BLaER1 treated with 17β-estradiol and CSF1 and Interleukin-3, amounts not matched to agents 10 nM and 100 nM (cell line): ENCODE results near the gene UROC1.

Experiments used
- H3K27ac ChIP-seq, 11 experiments: shearing (Covaris generic); formaldehyde crosslinking; 2 replicates each; pipeline ENCODE4 v1.8.1; 2022
- H3K27me3 ChIP-seq, 11 experiments: shearing (Covaris generic); formaldehyde crosslinking; 2 replicates each; pipeline ENCODE4 v1.8.1; 2022
- H3K36me3 ChIP-seq, 11 experiments: shearing (Covaris generic); formaldehyde crosslinking; 2 replicates each; pipeline ENCODE4 v1.8.1; 2022
- H3K4me1 ChIP-seq, 10 experiments: shearing (Covaris generic); formaldehyde crosslinking; 2 replicates each; pipeline ENCODE4 v1.8.1; 2022
- H3K4me2 ChIP-seq, 11 experiments: shearing (Covaris generic); formaldehyde crosslinking; 2 replicates each; pipeline ENCODE4 v1.8.1; 2022
- H3K4me3 ChIP-seq, 10 experiments: shearing (Covaris generic); formaldehyde crosslinking; 2 replicates each; pipeline ENCODE4 v1.8.1; 2022
- H3K9ac ChIP-seq, 11 experiments: shearing (Covaris generic); formaldehyde crosslinking; 2 replicates each; pipeline ENCODE4 v1.8.1; 2022
- H3K9me3 ChIP-seq, 11 experiments: shearing (Covaris generic); formaldehyde crosslinking; replicated peaks in 1 of 11; 2 replicates each; pipeline ENCODE4 v1.8.1; 2022
- H4K20me1 ChIP-seq, 11 experiments: shearing (Covaris generic); formaldehyde crosslinking; 2 replicates each; pipeline ENCODE4 v1.8.1; 2022
- Cebpa-rat ChIP-seq, 11 experiments: shearing (Covaris generic); IDR thresholded peaks; 2 replicates each; pipeline ENCODE4 v1.8.1; 2022

Gene UROC1

DNA sequence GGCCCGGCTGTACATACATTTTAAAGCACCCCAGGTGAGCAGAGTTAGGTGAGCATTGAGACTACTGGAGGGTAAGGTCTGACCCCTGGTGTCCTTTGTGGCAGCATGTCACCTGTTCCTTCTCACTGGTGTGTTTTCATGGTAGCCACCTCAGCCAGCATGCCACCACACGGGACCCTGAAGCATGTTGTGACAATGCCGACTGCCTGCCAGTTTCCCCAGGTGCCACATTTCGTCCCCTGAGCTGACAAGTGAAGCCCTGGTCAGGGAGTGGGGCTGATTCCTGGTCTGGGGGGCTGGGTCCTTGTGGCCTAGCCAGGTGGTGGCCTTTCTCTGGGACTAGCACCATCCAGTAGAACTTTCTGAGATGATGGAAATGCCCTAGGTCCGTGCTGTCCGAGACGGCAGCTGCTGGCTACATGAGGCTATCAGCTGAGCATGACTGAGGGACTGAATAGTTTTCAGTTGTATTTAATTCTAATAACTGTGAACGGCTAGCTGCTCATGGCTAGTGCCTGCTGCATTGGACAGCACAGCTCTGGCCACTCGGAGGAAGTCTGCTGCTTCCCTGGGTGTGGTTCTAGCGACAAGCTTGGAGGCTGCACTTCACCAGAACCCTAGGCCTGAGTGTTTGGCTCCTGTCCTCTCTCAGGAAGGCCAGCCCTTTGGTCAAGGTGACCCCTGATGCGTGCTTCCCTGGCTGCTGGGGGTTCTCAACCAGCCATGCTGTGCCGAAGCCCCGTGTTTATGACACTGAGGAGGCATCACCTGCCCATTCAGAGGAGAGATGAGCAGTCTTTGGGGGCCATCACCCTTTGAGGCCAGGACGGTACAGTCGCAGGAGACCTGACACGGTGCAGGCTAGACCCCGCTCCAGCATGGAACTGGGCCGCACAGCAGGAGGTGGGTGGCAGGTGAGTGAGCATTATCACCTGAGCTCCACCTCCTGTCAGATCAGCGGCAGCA lies 37.3 kb upstream of the UROC1 start:
- H3K4me1 ChIP-seq: peaks cover 4 to 20% (median 16%) of the 10 kb centered on the region in 10 experiments; a peak in 19 of 20 replicates
- H3K4me2 ChIP-seq: no peak overlapping the region
- no peak overlapping the region for H3K9ac ChIP-seq
- H3K9me3 ChIP-seq: no peaks in the 10 kb centered on the region
- no peaks in the 10 kb centered on the region for H3K27me3 ChIP-seq
- H3K27ac ChIP-seq: no peak overlapping the region
- no peak for TF ChIP-seq Cebpa-rat (IDR thresholded peaks at IDR 0.05)
- H3K36me3 ChIP-seq: no peaks in the 10 kb centered on the region
- no peaks in the 10 kb centered on the region for H4K20me1 ChIP-seq
- no peak overlapping the region for H3K4me3 ChIP-seq

DNA sequence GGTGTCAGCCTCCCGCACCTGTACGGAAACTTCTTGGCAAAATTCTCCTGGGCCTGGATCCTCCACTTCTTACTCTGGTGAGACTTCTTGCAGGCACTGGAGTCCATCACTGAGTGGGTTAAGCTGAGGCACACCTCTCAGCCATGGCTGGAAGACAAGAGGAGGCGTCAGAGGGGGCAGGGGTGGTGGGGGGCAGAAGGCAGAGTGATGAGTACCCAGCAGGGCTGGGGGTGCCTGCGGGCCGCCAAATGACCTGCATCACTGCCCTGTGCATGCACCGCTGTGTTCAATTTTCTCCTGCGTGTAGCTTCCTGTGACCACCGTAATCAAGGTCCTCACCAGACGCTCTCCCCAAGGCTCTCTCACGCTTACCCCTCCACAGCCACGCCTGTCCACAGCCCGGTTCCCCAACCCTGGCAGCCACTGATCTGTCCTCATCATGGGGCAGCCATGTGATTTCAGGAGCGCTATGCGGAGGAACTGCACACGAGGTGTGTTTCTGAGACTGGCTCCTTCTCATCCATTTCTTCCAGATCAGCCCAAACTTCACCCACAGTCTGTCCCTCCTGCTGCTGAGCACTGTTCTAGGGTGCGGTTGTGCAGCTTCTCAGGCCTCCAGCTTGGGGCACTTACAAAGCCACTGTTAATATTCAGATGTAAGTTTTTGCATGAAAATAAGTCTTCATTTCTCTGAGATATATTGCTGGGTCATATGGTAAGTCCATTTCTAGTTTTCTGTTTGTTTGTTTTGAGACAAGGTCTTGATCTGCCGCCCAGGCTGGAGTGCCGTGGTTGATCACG lies 35.9 kb upstream of the UROC1 start:
- H3K4me1 ChIP-seq: peaks cover 17 to 34% (median 29%) of the 10 kb centered on the region in 10 experiments; a peak in 19 of 20 replicates
- H3K27ac ChIP-seq: no peak overlapping the region
- H4K20me1 ChIP-seq: no peaks in the 10 kb centered on the region
- H3K4me3 ChIP-seq: no peak overlapping the region
- no peaks in the 10 kb centered on the region for H3K36me3 ChIP-seq
- no peak overlapping the region for H3K4me2 ChIP-seq
- H3K9me3 ChIP-seq: no peaks in the 10 kb centered on the region
- no peak overlapping the region for H3K9ac ChIP-seq
- no peak for TF ChIP-seq Cebpa-rat (IDR thresholded peaks at IDR 0.05)
- H3K27me3 ChIP-seq: no peaks in the 10 kb centered on the region

DNA sequence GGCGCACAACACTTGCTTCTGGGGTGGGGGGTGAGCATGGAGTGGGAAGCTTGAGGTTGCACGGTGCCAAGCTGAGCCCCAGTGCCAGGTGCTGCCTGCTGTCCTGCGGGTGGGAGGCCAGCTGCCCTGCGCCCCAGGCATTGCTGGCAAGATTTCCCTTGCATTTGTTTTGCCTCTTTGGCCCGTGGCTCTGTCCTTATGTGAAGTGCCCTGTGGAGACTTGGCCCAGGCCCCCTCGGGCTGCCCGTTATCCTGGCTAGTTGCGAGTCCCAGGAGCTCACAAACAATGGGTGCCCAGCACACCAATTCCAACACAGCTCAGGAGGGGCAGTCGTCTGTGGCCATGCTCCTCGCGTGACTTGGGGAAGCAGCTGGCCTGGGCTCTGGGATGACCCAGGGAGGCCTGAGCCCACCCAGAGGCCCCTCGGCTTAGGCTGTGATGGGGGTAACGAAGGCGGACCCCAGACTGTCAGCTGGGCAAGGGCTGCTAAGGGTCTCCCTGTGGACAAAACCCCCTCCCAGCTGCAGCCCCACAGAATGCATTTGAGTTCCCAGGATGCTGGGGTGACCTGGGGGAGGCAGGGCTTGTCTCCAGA lies 35.2 kb upstream of the UROC1 start:
- H4K20me1 ChIP-seq: no peaks in the 10 kb centered on the region
- no peaks in the 10 kb centered on the region for H3K9me3 ChIP-seq
- TF ChIP-seq Cebpa-rat (IDR thresholded peaks at IDR 0.05): no peak
- no peak overlapping the region for H3K4me3 ChIP-seq
- peaks cover 22 to 36% (median 31%) of the 10 kb centered on the region in 10 experiments; a peak in 19 of 20 replicates for H3K4me1 ChIP-seq
- H3K27me3 ChIP-seq: no peaks in the 10 kb centered on the region
- H3K27ac ChIP-seq: no peak overlapping the region
- no peak overlapping the region for H3K9ac ChIP-seq
- no peaks in the 10 kb centered on the region for H3K36me3 ChIP-seq
- H3K4me2 ChIP-seq: no peak overlapping the region

DNA sequence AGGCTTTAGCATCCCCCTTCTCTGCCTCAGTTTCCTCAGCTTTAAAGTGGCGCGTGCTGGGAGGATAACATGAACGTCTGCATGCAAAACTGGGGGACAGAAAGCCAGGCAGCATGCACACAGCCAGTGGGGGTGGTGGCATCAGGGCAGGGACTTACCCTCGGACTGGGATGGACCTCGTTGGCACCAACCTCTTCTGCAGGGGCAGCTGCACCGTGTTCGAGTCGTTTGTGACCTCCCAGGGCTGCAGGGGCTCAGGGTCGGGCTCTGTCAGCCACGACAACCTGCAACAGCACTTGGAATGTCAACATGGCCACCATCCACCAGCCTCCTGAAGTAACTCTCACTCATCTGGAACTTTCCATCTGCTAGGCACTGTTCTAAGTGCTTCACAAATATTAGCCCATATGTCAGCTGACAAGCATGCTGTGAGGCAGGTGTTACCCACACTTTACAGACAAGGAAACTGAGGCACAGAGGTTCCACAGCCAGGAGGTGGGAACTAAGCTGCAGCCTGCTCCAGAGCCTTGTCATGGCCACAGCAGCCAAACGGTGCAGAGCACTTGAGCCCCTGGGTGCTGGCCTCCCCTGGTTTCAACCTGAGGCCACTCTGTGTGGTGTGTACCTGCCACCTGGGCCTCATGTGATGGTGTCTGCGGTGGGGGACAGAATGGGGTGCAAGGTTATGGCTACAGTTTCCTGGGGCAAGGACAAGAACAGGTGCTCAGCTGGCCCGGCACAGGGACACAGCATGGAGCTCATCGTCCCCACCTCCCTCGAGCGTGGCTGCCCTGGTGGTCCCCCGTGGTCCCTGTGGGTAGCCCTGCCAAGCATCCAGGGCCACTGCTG lies 34.5 kb upstream of the UROC1 start:
- Histone ChIP-seq H3K27ac (no peak overlapping the region), H4K20me1 (no peaks in the 10 kb centered on the region), H3K36me3 (no peaks in the 10 kb centered on the region), H3K4me2 (peak overlapping the region in 3 of 11 experiments; percentile 15 to 45 (median 16); a peak in 2 of 22 replicates), H3K4me1 (peaks cover 22 to 38% (median 32%) of the 10 kb centered on the region in 10 experiments; a peak in 19 of 20 replicates), H3K9ac (no peak overlapping the region), H3K27me3 (no peaks in the 10 kb centered on the region), H3K4me3 (no peak overlapping the region), H3K9me3 (no peaks in the 10 kb centered on the region)
- no peak for TF ChIP-seq Cebpa-rat (IDR thresholded peaks at IDR 0.05)

DNA sequence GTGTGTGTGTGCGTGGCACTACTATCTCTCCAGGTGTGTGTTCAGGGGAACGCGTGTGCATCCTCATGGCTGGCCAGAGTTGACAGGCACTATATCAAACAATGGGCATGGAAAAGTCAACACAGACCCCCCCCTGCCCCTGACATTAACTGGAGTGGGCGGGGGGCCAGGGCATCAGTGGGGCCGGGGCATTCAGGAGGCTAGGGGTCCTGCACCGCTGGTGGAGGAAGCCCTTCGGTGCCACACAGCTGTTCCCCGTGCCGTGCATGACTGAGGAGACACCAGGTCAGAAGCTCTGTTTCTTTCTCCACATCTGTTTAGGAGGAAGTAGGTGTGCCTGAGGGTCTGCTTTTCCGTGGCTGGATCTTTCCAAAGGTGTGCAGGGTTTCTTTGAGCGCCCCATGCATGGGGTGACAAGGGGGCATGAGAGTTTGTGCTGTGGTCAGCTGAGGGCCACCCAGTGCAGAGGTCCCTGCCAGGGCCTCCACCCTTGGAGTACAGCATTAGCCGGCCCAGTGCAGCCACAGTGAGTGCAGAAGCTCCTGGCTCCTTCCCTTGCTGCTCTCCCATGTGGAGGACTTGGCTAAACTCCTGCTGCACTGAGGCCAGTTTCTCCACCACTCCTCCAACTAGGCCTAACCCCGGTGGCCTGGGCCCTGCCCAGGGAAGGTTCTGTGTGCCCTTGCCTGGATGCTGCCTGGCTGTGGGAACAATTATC lies 33.7 kb upstream of the UROC1 start:
- Histone ChIP-seq H3K4me2 (peak overlapping the region in 6 of 11 experiments; percentile 15 to 48 (median 37); a peak in 7 of 22 replicates), H3K36me3 (no peaks in the 10 kb centered on the region), H3K27me3 (no peaks in the 10 kb centered on the region), H3K4me3 (no peak overlapping the region), H4K20me1 (no peaks in the 10 kb centered on the region), H3K9me3 (no peaks in the 10 kb centered on the region), H3K27ac (no peak overlapping the region), H3K4me1 (peaks cover 22 to 38% (median 34%) of the 10 kb centered on the region in 10 experiments; a peak in 19 of 20 replicates), H3K9ac (no peak overlapping the region)
- TF ChIP-seq Cebpa-rat (IDR thresholded peaks at IDR 0.05): no peak

DNA sequence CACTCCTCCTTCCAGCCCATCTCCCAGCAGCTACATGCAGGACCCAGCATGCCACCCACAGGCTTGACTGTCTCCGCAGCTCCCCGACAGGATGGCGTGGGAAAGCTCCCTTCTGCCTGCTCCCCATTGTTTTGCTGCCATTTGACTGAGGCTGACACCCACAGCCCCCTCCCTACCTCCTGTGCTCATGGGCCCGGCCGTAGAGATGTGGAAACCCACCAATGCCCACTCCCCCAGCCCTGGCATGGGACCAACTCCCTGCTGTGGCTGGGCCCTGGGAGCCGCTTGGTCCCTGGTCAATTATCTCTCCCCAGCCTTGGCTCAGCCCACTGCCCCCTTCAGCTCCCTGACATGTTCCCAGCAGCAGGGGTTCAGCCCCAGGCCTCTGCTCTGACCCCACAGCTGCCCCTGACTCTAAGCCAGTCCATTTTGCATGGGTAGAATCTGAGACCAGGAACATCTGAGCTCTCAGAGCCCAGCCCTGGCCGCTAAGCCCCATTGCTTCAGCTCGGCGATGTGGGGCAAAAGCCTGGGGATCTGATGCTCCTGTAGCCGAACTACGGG lies 33.0 kb upstream of the UROC1 start:
- Histone ChIP-seq H3K27ac (no peak overlapping the region), H3K36me3 (no peaks in the 10 kb centered on the region), H4K20me1 (no peaks in the 10 kb centered on the region), H3K4me2 (peak overlapping the region in 9 of 11 experiments; percentile 6 to 78 (median 43); a peak in 13 of 22 replicates), H3K4me3 (no peak overlapping the region), H3K9ac (no peak overlapping the region), H3K9me3 (no peaks in the 10 kb centered on the region), H3K27me3 (no peaks in the 10 kb centered on the region), H3K4me1 (peaks cover 22 to 39% (median 34%) of the 10 kb centered on the region in 10 experiments; a peak in 19 of 20 replicates)
- no peak for TF ChIP-seq Cebpa-rat (IDR thresholded peaks at IDR 0.05)

DNA sequence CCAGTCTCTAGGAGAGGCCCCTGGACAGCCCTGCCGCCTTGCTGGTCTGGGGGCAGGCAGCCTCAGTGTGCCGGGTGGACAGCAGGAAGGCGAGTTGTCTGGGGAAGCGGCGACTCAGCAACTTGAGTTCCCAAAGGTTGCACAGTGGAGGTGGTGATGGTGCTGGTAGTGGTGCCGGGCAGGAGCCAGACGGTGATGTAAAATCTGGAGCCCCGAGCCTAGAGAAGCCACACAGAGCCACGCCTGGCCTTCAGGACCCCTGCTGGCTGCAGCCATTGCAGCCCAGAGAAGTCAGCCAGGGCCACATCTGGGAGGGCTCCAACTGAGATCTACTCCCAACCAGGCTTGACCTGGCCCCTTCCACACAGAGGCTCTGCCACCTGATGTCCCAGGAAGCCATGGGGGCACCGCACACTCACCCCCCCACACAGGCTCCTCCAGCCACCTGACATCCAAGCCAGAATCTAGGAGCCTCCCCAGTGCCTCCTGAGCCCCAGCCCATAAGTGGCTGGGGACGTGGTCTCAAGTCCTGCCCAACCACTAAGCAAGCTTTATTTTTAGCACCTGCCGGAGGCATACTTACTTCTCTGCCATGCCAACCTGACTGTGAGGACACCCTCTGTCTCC lies 32.4 kb upstream of the UROC1 start:
- Histone ChIP-seq H3K4me1 (peaks cover 25 to 45% (median 39%) of the 10 kb centered on the region in 10 experiments), H3K9ac (no peak overlapping the region), H3K27ac (no peak overlapping the region), H3K36me3 (no peaks in the 10 kb centered on the region), H3K4me2 (peak overlapping the region; percentile 6 to 78 (median 43); a peak in 18 of 22 replicates), H3K9me3 (no peaks in the 10 kb centered on the region), H3K27me3 (no peaks in the 10 kb centered on the region), H4K20me1 (no peaks in the 10 kb centered on the region), H3K4me3 (no peak overlapping the region)
- no peak for TF ChIP-seq Cebpa-rat (IDR thresholded peaks at IDR 0.05)
